Measurements from ENCODE around the gene VAT1L.

VAT1L gene

DNA sequence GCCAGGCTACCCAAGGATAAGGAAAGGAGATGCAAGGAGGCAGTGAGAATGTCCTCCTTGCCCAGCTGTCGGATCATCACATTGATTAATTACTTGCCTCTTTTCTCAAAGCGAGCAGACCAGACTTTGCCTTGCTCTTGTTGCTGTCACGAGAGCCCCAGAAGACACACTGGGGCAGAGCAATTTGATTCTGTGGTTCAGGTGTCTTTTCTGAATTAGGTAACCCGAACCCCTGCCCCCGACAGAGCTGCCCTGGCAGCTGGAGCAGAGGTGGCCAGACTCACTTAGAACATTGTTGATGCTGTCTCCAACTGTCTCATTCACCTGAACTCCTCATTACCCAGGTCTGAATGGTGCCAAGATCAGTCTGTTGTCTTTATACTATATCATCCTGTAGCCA, 34.3 kb downstream of the VAT1L start:
- Mint-ChIP-seq H3K36me3 (ENCODE audit: insufficient read depth) (no peaks in the 10 kb centered on the region), H3K4me3 (no peak overlapping the region), H3K4me1 (no peaks in the 10 kb centered on the region), H3K27ac (ENCODE audit: low read depth) (no peak overlapping the region), H3K9me3 (no peaks in the 10 kb centered on the region), H3K27me3 (peaks cover 60% of the 10 kb centered on the region)
- DNase-seq (ENCODE audit: low spot score in 2 of 2), result no peak
- ATAC-seq (replicated peaks; ENCODE audit: extremely low read depth, poor library complexity, severe bottlenecking), result no peak

DNA sequence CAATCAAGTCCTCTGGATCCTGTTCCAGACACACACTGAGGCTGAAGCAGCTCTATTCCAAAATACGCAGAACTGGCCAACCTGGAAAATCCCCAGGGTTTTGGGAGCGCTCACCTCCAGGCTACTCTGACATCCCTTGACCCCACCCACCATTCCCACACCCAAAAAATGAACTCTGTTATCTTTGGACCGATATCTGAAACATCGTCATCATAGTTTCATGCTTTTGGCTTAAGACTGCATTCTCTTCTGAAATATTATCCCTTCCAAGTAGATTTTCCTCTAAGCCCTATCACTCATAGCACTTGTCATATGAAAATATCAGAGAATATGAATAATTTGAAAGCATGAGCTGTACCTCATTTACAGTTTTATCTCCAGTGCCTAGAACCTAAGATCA, 34.7 kb downstream of the VAT1L start:
- no peak for DNase-seq (ENCODE audit: low spot score in 2 of 2)
- Mint-ChIP-seq H3K36me3 (ENCODE audit: insufficient read depth) (no peaks in the 10 kb centered on the region), H3K27ac (ENCODE audit: low read depth) (no peak overlapping the region), H3K9me3 (no peaks in the 10 kb centered on the region), H3K4me1 (no peaks in the 10 kb centered on the region), H3K4me3 (no peak overlapping the region), H3K27me3 (peaks cover 58% of the 10 kb centered on the region)
- no peak for ATAC-seq (replicated peaks; ENCODE audit: extremely low read depth, poor library complexity, severe bottlenecking)

DNA sequence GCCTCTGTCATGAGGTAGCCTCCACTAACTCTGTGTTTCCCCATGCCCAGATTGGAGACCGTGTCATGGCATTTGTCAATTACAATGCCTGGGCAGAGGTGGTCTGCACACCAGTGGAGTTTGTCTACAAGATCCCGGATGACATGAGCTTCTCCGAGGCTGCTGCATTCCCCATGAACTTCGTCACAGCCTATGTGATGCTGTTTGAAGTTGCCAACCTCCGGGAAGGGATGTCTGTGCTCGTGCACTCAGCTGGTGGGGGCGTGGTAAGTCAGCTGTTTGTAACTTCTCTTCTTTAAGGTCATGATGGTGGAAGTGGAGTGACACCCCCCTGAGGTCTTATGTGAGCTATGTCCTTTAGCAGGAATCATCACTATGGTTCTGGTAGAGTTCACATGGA, 36.8 kb downstream of the VAT1L start:
- Mint-ChIP-seq H3K36me3 (ENCODE audit: insufficient read depth) (no peaks in the 10 kb centered on the region), H3K4me3 (no peak overlapping the region), H3K9me3 (no peaks in the 10 kb centered on the region), H3K4me1 (no peaks in the 10 kb centered on the region), H3K27ac (ENCODE audit: low read depth) (no peak overlapping the region), H3K27me3 (peaks cover 36% of the 10 kb centered on the region)
- ATAC-seq (replicated peaks; ENCODE audit: extremely low read depth, poor library complexity, severe bottlenecking), result no peak
- no peak for DNase-seq (ENCODE audit: low spot score in 2 of 2)

DNA sequence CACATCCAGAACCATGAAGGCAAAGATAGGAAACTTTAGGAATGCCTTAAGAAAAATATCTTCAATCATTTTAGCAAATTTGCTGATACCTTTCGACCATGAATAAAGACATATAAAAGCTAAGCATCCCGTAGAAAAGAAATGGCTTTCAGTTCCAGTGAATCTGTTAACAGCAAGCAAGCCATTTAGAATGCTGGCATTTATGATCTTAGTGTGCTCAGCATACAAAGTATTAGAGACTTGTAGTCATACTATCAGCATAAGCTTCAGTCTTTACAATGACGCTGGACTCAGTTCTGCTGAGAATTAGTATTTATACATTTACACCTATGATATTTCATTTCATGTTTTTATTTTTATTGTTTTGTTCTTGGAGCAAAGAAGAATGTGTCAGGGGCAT, 38.7 kb downstream of the VAT1L start:
- Mint-ChIP-seq H3K27me3 (peaks cover 18% of the 10 kb centered on the region), H3K36me3 (ENCODE audit: insufficient read depth) (no peaks in the 10 kb centered on the region)
- no peak for ATAC-seq (replicated peaks; ENCODE audit: extremely low read depth, poor library complexity, severe bottlenecking)

DNA sequence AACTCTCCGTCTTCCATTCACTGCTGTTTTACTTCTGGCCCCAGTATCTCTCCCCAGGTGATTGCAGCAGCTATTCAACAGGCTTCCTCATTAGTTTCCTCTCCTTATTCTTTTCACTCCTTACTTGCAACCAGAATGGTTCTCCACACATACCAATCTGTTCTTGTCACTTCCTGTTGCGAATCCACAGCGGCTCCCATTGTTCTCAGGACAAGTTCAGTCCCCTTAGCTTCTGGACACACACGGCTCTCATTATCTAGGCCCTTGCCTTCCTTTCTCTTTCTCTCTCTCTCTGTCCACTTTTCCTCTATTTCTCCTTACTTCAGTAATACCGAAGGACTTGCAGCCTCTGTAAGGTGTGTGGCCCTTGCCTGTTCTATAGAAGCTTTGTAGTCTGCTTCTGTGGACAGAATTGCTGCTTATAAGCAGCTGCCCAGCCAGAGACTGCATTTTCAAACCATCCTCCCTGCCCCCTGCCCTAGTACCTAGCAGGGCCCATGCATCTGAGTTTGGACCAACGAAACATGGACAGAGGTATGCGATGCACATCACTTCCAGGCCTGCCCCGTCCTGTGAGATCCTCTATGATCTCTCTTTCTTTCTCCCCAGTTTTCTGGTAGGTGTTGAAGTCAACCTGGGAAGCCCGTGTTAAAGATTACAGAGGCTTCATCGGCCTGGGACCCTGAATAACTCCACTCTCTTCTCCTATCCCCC, 45.7 kb downstream of the VAT1L start:
- H3K4me3 Mint-ChIP-seq, result no peak overlapping the region
- H3K4me1 Mint-ChIP-seq, result no peaks in the 10 kb centered on the region
- DNase-seq (ENCODE audit: low spot score in 2 of 2) (no peak), ATAC-seq (replicated peaks; ENCODE audit: extremely low read depth, poor library complexity, severe bottlenecking) (no peak)
- H3K36me3 Mint-ChIP-seq (ENCODE audit: insufficient read depth), result no peaks in the 10 kb centered on the region
- H3K27ac Mint-ChIP-seq (ENCODE audit: low read depth), result no peak overlapping the region
- H3K9me3 Mint-ChIP-seq, result no peaks in the 10 kb centered on the region
- H3K27me3 Mint-ChIP-seq, result peaks cover 26% of the 10 kb centered on the region

More for the DNA sequence above, 38.7 kb downstream of the VAT1L start:
- no peaks in the 10 kb centered on the region for H3K4me1 Mint-ChIP-seq
- no peak overlapping the region for H3K27ac Mint-ChIP-seq (ENCODE audit: low read depth)
- H3K4me3 Mint-ChIP-seq, result no peak overlapping the region
- DNase-seq (ENCODE audit: low spot score in 2 of 2), result no peak
- H3K9me3 Mint-ChIP-seq, result no peaks in the 10 kb centered on the region

DNA sequence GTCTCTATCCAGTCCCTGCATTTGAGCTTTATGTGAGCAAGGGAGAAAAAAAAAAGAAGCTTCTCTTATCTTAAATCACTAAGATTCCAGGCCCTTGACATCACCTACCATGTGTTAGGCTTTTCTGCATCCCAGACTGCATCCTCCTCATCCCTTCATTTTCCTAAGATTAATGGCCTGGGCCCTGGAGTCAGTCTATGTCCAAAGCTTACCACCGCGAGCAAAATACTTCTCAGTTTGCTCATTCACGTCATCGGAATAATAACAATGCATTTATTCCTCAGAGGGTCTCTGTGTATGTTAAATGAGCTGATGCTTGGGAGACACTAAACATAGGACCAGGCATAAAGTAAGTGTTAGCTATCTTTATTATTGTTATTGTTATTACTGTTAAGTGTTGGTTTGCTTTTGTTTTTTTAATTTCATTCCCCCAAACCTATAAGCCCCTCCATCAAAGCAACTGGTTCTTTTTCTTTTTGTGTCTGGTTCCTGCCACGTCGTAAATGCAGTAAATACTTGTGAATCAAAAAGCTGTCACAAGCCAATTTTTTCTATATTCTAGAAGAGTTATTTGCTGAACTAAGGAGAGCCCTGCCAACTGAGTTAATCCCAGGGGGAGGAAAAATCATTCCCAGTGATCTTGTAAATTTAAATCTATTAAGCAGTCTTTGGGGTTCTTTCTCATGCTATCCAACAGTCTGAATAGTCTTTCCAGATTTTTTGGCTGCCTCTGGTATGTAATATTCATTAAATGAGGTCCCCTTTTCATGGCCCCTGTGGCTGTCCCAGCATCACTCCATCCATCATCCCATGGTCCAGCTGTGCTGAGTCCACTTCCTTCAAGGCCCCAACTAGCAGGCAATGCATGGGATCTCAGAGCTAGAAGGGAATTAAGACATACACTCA, 46.5 kb downstream of the VAT1L start:
- Mint-ChIP-seq H3K9me3 (no peaks in the 10 kb centered on the region), H3K36me3 (ENCODE audit: insufficient read depth) (no peaks in the 10 kb centered on the region), H3K4me3 (no peak overlapping the region), H3K27me3 (peaks cover 30% of the 10 kb centered on the region), H3K27ac (ENCODE audit: low read depth) (no peak overlapping the region), H3K4me1 (no peaks in the 10 kb centered on the region)
- ATAC-seq (replicated peaks; ENCODE audit: extremely low read depth, poor library complexity, severe bottlenecking) (no peak), DNase-seq (ENCODE audit: low spot score in 2 of 2) (no peak)

DNA sequence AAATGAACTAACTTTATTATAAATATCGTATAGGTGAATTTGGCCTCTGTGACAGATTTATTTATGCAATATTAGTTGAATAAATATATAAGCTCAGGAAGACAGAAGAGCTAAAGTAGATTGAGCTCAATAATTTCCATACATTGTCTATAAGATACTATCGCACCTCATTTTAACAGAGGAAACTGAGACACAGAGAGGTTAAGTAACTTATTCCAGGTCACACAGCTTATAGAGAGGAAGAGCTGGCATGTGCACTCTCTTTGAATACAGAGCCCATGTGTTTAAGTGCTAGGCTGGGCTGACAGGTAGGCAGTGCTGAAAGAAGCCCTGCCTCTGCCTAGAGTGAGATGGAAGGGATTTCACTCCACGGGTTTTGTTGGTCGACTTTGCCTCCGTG, 48.4 kb downstream of the VAT1L start:
- no peaks in the 10 kb centered on the region for H3K4me1 Mint-ChIP-seq
- H3K9me3 Mint-ChIP-seq, result no peaks in the 10 kb centered on the region
- peaks cover 33% of the 10 kb centered on the region for H3K27me3 Mint-ChIP-seq
- H3K27ac Mint-ChIP-seq (ENCODE audit: low read depth), result no peak overlapping the region
- no peaks in the 10 kb centered on the region for H3K36me3 Mint-ChIP-seq (ENCODE audit: insufficient read depth)
- DNase-seq (ENCODE audit: low spot score in 2 of 2), result no peak
- no peak overlapping the region for H3K4me3 Mint-ChIP-seq
- ATAC-seq (replicated peaks; ENCODE audit: extremely low read depth, poor library complexity, severe bottlenecking), result no peak

DNA sequence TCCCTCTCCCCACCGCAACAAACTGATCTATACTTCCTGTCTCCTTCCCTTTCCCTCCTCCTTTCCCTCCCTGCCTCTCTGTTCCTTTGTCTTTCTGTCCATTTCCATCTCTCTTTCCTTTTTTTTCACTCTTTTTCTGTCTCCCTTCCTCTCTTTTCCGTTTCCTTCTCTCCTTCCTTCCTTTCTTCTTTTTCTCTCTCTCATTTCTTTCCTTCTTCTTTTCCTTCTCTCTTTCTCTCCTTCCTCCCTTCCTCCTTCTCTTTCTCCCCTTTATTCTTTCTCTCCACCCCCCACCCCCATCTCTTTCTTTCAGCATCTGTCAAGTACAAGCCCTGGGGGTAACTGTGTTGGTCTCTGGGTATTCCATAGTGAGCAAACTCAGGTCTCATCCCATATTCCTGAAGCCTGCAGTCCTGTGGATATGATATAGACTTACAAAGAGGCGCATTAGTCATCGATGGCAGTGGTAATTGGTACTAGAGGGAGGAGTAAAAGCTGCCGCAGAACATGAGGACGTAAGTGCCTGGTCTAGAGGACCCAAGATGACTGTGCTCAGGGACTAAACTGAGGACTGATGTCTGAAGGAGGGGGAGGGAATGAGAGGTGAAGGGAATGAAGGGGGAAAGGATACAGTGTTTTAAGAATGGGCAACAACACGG, 50.4 kb downstream of the VAT1L start:
- Mint-ChIP-seq H3K4me1 (no peaks in the 10 kb centered on the region), H3K27me3 (peaks cover 27% of the 10 kb centered on the region), H3K36me3 (ENCODE audit: insufficient read depth) (no peaks in the 10 kb centered on the region), H3K9me3 (no peaks in the 10 kb centered on the region), H3K4me3 (no peak overlapping the region), H3K27ac (ENCODE audit: low read depth) (no peak overlapping the region)
- no peak for ATAC-seq (replicated peaks; ENCODE audit: extremely low read depth, poor library complexity, severe bottlenecking)
- DNase-seq (ENCODE audit: low spot score in 2 of 2), result no peak

DNA sequence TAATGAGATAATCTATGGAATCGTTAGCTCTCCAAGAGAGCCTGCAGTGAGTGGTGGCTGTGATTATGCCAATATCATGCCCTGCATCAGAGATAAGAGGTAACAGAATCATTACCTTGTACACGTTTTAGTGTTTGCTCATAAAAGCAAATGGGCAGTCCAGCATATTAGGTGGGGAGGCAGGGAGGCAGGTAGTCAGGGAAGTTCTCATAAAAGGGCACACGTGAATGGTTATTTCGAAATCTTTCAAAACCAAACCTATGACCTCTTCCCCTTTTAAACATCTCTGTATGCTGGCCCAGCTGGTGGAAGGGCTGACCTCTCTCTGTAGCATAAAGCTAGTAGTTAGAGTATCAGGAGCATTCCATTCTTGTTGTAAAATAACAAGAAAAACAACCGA, 51.7 kb downstream of the VAT1L start:
- Mint-ChIP-seq H3K27ac (ENCODE audit: low read depth) (no peak overlapping the region), H3K4me1 (no peaks in the 10 kb centered on the region), H3K27me3 (peaks cover 28% of the 10 kb centered on the region), H3K36me3 (ENCODE audit: insufficient read depth) (no peaks in the 10 kb centered on the region), H3K4me3 (no peak overlapping the region), H3K9me3 (no peaks in the 10 kb centered on the region)
- DNase-seq (ENCODE audit: low spot score in 2 of 2) (no peak), ATAC-seq (replicated peaks; ENCODE audit: extremely low read depth, poor library complexity, severe bottlenecking) (no peak)

DNA sequence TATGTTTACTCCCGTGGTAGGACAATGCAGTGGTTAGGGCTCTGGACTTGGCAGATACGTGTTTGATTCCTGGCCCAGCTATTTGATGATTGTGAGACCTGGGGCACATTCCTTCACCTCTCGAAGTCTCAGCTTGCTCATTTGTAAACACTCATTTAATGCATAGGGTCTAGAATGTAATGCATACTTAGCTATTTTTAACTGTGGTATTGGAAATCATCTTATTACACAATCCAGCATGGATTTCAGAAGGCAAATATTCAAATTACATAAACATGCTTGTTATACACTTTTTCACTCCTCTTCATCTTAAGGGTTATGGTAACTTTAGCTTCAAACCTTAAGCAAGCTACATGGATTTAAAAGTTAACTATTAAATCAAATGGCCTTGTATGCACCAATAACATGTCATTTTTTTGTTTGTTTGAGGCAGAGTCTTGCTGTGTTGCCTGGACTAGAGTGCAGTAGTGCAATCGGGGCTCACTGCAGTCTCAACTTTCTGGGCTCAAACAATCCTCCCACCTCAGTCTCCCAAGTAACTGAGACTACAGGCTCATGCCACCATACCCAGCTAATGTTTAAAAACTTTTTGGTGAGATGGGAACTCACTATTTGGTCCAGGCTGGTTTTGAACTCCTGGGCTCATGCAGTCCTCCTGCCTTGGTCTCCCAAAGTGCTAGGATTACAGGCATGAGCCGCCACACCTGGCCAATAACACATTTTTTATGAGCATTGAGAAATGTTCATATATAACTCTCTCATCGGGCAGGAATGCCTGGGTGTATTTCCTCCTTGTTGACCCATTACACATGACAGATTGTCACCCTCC, 52.5 kb downstream of the VAT1L start:
- peaks cover 36% of the 10 kb centered on the region for H3K27me3 Mint-ChIP-seq
- no peak overlapping the region for H3K27ac Mint-ChIP-seq (ENCODE audit: low read depth)
- H3K9me3 Mint-ChIP-seq, result no peaks in the 10 kb centered on the region
- no peaks in the 10 kb centered on the region for H3K4me1 Mint-ChIP-seq
- H3K4me3 Mint-ChIP-seq, result no peak overlapping the region
- no peaks in the 10 kb centered on the region for H3K36me3 Mint-ChIP-seq (ENCODE audit: insufficient read depth)
- DNase-seq (ENCODE audit: low spot score in 2 of 2), result no peak
- no peak for ATAC-seq (replicated peaks; ENCODE audit: extremely low read depth, poor library complexity, severe bottlenecking)

DNA sequence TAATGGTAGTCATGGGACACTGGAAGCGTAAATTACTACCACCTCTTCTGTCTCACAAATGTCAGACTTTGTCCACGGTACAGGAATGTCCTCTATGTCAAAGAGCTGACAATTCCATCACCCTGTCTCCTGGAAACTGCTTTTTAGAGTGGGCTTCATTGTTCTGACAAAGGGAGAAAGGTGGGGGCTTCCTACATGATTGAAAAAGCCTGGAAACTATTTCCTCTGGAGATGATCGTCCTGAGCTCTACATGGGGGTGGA, 53.1 kb downstream of the VAT1L start:
- H3K4me3 Mint-ChIP-seq, result no peak overlapping the region
- H3K36me3 Mint-ChIP-seq (ENCODE audit: insufficient read depth), result no peaks in the 10 kb centered on the region
- H3K27me3 Mint-ChIP-seq, result peaks cover 41% of the 10 kb centered on the region
- H3K4me1 Mint-ChIP-seq, result no peaks in the 10 kb centered on the region
- no peaks in the 10 kb centered on the region for H3K9me3 Mint-ChIP-seq
- DNase-seq (ENCODE audit: low spot score in 2 of 2), result no peak
- no peak for ATAC-seq (replicated peaks; ENCODE audit: extremely low read depth, poor library complexity, severe bottlenecking)
- H3K27ac Mint-ChIP-seq (ENCODE audit: low read depth), result no peak overlapping the region

DNA sequence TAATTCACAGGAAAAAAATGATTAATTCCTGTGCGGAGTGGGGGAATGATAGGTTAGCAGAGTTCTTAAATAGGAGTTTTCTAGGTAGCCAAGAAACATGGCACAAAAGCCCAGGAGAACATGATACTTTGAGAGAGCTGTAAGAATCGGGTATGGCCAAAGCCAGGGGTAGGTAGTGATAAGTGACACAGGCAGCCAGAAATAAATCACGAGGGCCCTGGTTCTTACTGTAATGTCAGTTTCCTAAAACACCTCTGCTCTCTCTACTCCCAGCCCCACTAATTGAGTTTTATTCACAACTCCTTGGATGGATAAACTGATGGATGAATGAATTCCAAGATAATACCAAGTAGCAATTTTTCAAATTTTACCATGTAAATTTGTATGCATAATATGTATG, 54.1 kb downstream of the VAT1L start:
- ATAC-seq (replicated peaks; ENCODE audit: extremely low read depth, poor library complexity, severe bottlenecking), result no peak
- Mint-ChIP-seq H3K27ac (ENCODE audit: low read depth) (no peak overlapping the region), H3K9me3 (no peaks in the 10 kb centered on the region), H3K27me3 (peaks cover 51% of the 10 kb centered on the region), H3K4me1 (no peaks in the 10 kb centered on the region), H3K4me3 (no peak overlapping the region), H3K36me3 (ENCODE audit: insufficient read depth) (no peaks in the 10 kb centered on the region)
- no peak for DNase-seq (ENCODE audit: low spot score in 2 of 2)

Data from central memory CD8-positive, alpha-beta T cell (primary cell).